ENCODE data around the gene TPCN2. TPM values are rescaled to one million over a fixed set of nuclear protein-coding genes. Genes with fewer than 3 reads are reported as not detected.

The TPCN2 gene
- total RNA-seq, 1 experiment from 2014 or later, result 16.3 TPM

GRCh38 chr11:69033431-69033830 lies 15.3 kb upstream of the TPCN2 start:
- Mint-ChIP-seq H3K4me1 (ENCODE audit: insufficient read depth, unreplicated experiment) (no peaks in the 10 kb centered on the region), H3K4me3 (ENCODE audit: unreplicated experiment) (no peak overlapping the region), H3K27ac (ENCODE audit: low read depth, unreplicated experiment) (no peak overlapping the region), H3K27me3 (ENCODE audit: insufficient read depth, unreplicated experiment) (peaks cover 13% of the 10 kb centered on the region), H3K36me3 (ENCODE audit: insufficient read depth, unreplicated experiment) (no peaks in the 10 kb centered on the region), H3K9me3 (ENCODE audit: unreplicated experiment) (no peaks in the 10 kb centered on the region)
- POLR2A ChIA-PET, result no interaction called here
- TF ChIP-seq CTCF (IDR thresholded peaks at IDR 0.05; ENCODE audit: unreplicated experiment), result no peak
- CTCF ChIA-PET, result interaction anchor here (1.2 kb wide), 1 partner anchor 11 kb away, joined by 5 read pairs; no protein-coding TSS in a partner anchor
- no peak for DNase-seq (ENCODE audit: unreplicated experiment)
- no TSS peak for BruUV-seq (replicated peaks)
- intact Hi-C loops (cut with micrococcal nuclease), result no loop called here

- ChIA-PET CTCF (interaction anchor here (1.6 kb wide), 1 partner anchor 10 kb away, joined by 8 read pairs; no protein-coding TSS in a partner anchor), POLR2A (no interaction called here)
- H3K9me3 Mint-ChIP-seq (ENCODE audit: unreplicated experiment), result no peaks in the 10 kb centered on the region
- no peaks in the 10 kb centered on the region for H3K36me3 Mint-ChIP-seq (ENCODE audit: insufficient read depth, unreplicated experiment)
- H3K27me3 Mint-ChIP-seq (ENCODE audit: insufficient read depth, unreplicated experiment), result peaks cover 13% of the 10 kb centered on the region
- H3K4me1 Mint-ChIP-seq (ENCODE audit: insufficient read depth, unreplicated experiment), result no peaks in the 10 kb centered on the region
- intact Hi-C loops (cut with micrococcal nuclease), result no loop called here
- BruUV-seq (replicated peaks), result no TSS peak
- no peak for DNase-seq (ENCODE audit: unreplicated experiment)
- no peak overlapping the region for H3K4me3 Mint-ChIP-seq (ENCODE audit: unreplicated experiment)
- H3K27ac Mint-ChIP-seq (ENCODE audit: low read depth, unreplicated experiment), result no peak overlapping the region
- no peak for TF ChIP-seq CTCF (IDR thresholded peaks at IDR 0.05; ENCODE audit: unreplicated experiment)
Measured at GRCh38 chr11:69034123-69034867, 14.4 kb upstream of the TPCN2 start.

- H3K27ac Mint-ChIP-seq (ENCODE audit: low read depth, unreplicated experiment), result no peak overlapping the region
Measured at GRCh38 chr11:69035150-69035945, 13.4 kb upstream of the TPCN2 start.

More at GRCh38 chr11:69035150-69035945, 13.4 kb upstream of the TPCN2 start:
- no peak for DNase-seq (ENCODE audit: unreplicated experiment)
- no TSS peak for BruUV-seq (replicated peaks)
- no peaks in the 10 kb centered on the region for H3K9me3 Mint-ChIP-seq (ENCODE audit: unreplicated experiment)
- CTCF ChIA-PET, result interaction anchor here (1.6 kb wide), 1 partner anchor 9 kb away, joined by 8 read pairs; no protein-coding TSS in a partner anchor
- no peaks in the 10 kb centered on the region for H3K4me1 Mint-ChIP-seq (ENCODE audit: insufficient read depth, unreplicated experiment)
- POLR2A ChIA-PET, result interaction anchor here (0.5 to 0.6 kb wide), 2 partner anchors 93 to 152 kb away, joined by 3 read pairs; no protein-coding TSS in a partner anchor
- intact Hi-C loops (cut with micrococcal nuclease), result no loop called here
- no peak overlapping the region for H3K4me3 Mint-ChIP-seq (ENCODE audit: unreplicated experiment)
- no peak for TF ChIP-seq CTCF (IDR thresholded peaks at IDR 0.05; ENCODE audit: unreplicated experiment)
- H3K27me3 Mint-ChIP-seq (ENCODE audit: insufficient read depth, unreplicated experiment), result peaks cover 6% of the 10 kb centered on the region
- H3K36me3 Mint-ChIP-seq (ENCODE audit: insufficient read depth, unreplicated experiment), result no peaks in the 10 kb centered on the region

Data from MCF 10A (cell line).